ENCODE data around the gene SLX9.

SLX9 gene

DNA sequence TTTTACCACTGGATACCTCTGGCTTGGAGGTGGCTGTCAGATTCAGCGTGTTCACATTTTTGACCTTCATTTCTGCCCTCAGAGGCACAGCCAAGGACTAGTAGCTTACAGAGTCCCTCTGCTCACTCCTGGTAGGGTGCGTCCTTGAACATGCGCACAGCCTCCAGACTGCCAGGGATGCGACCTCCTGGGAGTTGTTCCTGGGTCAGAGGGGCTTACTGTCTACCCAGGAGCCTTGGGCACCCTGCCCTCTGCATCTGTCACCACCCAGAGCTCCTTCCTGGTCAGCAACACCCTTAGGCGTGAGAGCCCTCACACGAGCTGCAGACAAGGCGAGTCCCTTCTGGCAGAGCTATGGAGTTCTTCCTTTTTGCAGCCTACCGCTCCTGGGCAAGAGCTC, 1.7 kb downstream of the SLX9 start:
- TF ChIP-seq, protein P1, sequence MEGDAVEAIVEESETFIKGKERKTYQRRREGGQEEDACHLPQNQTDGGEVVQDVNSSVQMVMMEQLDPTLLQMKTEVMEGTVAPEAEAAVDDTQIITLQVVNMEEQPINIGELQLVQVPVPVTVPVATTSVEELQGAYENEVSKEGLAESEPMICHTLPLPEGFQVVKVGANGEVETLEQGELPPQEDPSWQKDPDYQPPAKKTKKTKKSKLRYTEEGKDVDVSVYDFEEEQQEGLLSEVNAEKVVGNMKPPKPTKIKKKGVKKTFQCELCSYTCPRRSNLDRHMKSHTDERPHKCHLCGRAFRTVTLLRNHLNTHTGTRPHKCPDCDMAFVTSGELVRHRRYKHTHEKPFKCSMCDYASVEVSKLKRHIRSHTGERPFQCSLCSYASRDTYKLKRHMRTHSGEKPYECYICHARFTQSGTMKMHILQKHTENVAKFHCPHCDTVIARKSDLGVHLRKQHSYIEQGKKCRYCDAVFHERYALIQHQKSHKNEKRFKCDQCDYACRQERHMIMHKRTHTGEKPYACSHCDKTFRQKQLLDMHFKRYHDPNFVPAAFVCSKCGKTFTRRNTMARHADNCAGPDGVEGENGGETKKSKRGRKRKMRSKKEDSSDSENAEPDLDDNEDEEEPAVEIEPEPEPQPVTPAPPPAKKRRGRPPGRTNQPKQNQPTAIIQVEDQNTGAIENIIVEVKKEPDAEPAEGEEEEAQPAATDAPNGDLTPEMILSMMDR (conservative IDR thresholded peaks at IDR 0.05): no peak
- TF ChIP-seq ZFX (IDR thresholded peaks at IDR 0.05): no peak
- no peak overlapping the region for H3K27ac ChIP-seq

DNA sequence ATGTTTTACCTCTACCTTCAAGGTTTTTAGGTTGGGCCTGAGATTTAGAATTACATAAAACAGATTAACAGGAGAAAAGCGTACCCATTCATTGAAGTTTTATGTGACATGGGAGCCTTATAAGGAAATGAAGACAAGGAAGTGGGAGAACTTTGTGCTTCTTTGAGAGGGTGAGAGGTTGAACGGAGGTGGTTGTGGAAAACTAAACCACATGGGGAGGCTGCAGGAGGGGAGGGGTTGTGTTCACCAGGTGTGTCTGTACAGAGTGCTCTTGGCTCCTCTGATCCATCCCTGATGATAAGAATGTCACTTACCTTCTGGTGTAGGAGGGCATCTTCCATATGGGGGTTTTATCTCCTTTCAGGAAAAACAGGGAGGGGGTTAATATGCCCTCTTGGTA, 2.7 kb downstream of the SLX9 start:
- no peak for TF ChIP-seq ZFX (IDR thresholded peaks at IDR 0.05)
- TF ChIP-seq, protein P1 (conservative IDR thresholded peaks at IDR 0.05): no peak
- no peak overlapping the region for H3K27ac ChIP-seq

DNA sequence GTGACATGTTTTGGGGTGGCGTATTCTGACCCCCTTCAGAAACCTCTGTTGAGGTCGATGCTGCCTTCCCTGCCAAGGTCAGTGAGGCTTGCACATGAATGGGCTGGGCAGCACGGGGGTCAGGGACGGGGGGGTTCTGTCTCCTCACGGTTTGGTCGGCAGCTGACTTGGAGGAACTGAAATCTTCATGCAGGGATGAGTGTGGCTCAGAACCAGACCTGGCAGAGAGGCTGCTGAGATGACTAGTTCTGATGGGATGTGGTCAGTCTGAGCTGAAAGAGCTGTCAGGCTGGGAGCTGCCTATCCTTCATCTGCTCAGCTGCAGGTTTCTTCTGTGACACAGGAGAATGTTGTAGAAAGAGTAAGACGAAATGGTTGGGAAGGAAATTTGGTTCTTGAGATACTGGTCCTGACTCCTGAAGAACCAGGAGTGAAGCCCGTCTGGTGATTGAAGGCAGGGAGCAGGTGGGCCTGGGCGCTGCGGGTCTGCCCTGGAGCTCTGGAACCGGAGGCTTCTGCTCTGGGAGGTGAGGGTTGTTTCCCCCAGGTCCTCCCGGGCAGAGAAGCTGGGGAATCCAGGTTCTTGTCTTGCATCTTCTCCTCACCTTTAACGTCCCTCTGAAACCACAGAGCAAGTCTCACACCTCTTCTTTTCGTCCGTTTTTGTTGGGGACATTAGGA, 3.3 kb downstream of the SLX9 start:
- TF ChIP-seq, protein P1 (conservative IDR thresholded peaks at IDR 0.05): no peak
- no peak for TF ChIP-seq ZFX (IDR thresholded peaks at IDR 0.05)
- no peak overlapping the region for H3K27ac ChIP-seq

DNA sequence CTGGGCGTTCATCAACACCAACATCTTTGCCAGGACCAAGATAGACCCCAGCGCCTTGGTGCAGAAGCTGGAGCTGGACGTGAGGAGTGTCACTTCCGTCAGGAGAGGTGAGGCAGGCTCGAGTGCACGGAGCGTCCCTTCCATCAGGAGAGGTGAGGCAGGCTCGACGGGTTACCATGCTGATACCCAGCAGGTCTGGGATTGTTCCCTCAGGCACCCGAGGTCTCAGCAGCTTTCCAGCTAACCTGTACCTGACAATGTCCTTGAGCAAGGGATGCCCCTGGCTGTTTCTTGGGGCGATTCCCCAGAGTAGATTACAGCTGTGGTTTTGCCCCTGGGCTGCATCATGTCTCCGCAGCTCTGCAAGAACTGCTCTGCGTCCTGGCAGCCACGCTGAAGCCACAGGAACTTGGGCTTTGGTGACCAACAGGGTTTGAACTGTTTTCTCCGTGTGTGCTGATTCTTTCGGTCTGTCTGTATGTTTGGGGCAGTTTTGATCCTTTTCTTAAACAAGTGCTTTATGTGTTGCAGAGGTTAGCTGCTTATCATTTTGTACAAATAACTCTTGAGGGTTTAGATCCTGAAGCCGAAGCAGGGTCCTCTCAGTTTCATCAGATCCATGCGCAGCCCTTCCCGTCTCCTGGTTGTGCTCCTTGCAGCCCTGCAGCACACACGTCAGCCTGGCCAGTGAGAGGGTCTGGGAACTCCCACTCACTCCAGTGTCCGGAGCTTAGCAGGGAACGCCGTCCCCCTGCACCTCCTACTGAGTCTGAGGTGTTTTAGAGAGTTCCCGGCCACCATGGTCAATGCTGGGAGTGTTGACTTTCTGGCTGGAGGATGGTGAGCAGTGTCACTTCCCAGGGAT, 4.1 kb downstream of the SLX9 start:
- no peak overlapping the region for H3K27ac ChIP-seq
- TF ChIP-seq, protein P1 (conservative IDR thresholded peaks at IDR 0.05): no peak

DNA sequence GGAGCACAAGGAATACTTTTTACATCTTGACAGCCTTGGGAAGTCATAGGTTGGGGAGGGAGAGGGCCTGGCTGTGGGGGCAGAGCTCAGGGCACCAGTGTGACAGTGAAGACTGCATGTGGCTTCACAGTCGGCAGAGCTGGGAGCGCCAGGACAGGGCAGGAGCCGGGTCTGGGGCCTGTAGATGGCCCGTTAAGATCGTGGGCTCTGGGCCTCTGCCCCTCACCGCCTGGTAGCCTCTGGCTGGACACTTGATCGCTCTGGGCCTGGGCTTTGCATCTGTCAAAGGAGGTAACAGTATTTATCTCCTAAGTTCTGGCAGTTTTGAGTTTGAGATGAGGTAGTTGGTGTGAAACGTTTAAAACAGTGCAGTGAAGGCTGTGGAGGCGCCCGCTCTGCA, 4.8 kb downstream of the SLX9 start:
- H3K27ac ChIP-seq: no peak overlapping the region
- no peak for TF ChIP-seq ZFX (IDR thresholded peaks at IDR 0.05)
- TF ChIP-seq, protein P1 (conservative IDR thresholded peaks at IDR 0.05): no peak

DNA sequence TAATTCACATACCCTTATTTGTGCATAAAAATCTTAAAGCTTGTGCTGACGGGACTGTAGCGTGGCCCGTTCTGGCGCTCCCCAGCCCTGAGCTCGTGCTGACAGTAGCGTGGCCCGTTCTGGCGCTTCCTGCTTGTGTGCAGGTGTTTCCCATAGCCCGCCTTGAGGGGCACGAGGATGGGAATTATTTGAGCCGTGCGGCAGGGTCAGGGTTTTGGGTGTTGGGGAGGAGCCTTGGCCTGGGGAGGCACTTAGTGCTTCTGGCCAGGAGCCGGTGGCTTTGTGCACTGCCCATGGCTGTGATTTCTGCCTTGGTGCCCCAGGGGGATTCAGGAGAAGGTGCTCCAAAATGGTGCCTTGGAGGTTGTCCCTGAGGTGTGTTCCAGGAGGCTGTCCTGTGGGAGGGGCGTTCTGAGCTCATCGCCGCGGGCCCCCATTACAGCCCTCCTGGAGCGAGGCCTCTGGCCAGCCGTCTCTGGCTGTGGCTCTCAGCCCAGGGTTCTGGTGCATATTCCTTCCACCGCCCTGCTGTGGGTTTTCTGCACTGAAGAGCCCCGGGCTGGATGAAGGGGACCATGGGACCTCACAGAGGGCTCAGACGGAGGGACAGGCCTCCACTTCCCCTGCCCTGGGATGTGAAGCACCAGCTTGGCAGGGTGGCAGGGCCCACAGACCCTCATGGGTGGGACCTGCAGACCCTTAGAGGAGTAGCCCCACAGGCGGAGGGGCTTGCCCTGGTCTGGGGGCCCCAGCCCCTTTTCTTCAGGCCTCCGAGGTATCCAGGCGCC, 6.6 kb downstream of the SLX9 start:
- no peak overlapping the region for H3K27ac ChIP-seq
- TF ChIP-seq, protein P1 (conservative IDR thresholded peaks at IDR 0.05): no peak
- TF ChIP-seq ZFX (IDR thresholded peaks at IDR 0.05): no peak

Measured in C4-2B (cell line).